PC-9 (cell line): ENCODE measurements around the gene COL15A1.

Experiments used
- EZH2 ChIP-seq: fragments of 200-600 bp; sonication (generic); IDR thresholded peaks from 2 replicates; pipeline ENCODE4 v1.8.0; 2017; ENCODE audit warnings: antibody characterized with exemption, low read depth
- TF ChIP-seq, protein P1 (sequence below): fragments of 200-600 bp; sonication (generic); conservative IDR thresholded peaks from 2 replicates; pipeline ENCODE4 v1.6.1; 2017; ENCODE audit warnings: mixed run types, antibody characterized with exemption, mild to moderate bottlenecking, moderate library complexity

DNA sequence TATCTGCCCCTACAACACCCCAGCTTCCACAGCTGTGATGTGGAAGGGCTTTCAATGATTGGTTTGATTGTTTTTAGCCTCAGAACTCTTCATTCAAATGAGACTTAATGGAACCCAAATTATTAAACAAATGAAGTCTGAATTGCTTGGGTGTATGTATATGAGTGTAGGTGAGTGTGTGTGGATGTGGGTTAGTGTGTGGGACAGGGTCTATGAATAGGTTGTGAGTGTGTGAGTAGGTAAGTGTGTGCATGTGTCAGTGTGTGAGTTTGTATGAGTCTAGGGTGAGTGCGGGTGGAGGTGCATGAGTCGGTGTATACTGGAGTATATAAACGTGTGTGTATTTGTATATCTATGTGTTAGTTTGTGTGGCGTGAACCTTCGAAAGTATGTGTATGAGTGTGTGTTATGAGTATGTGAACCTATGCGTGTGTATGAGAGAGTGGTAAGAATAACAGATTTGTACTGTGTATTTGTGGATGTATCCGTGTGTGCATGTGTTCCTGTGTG is 26.9 kb downstream of the COL15A1 start:
- TF ChIP-seq, protein P1, sequence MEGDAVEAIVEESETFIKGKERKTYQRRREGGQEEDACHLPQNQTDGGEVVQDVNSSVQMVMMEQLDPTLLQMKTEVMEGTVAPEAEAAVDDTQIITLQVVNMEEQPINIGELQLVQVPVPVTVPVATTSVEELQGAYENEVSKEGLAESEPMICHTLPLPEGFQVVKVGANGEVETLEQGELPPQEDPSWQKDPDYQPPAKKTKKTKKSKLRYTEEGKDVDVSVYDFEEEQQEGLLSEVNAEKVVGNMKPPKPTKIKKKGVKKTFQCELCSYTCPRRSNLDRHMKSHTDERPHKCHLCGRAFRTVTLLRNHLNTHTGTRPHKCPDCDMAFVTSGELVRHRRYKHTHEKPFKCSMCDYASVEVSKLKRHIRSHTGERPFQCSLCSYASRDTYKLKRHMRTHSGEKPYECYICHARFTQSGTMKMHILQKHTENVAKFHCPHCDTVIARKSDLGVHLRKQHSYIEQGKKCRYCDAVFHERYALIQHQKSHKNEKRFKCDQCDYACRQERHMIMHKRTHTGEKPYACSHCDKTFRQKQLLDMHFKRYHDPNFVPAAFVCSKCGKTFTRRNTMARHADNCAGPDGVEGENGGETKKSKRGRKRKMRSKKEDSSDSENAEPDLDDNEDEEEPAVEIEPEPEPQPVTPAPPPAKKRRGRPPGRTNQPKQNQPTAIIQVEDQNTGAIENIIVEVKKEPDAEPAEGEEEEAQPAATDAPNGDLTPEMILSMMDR = no peak
- no peak for TF ChIP-seq EZH2
